Fibroblast of skin of right biceps (primary cell): ENCODE data around the gene UBE2E1.
"Not testable (repeated sequence)": the region's sequence is repeated elsewhere in the genome, so short reads cannot be mapped to it uniquely, and the experiment has no call there.

Source experiments
- DNase-seq: peaks from one replicate; pipeline ENCODE4 v3.0.0-alpha.2; 2013

The UBE2E1 gene

DNA sequence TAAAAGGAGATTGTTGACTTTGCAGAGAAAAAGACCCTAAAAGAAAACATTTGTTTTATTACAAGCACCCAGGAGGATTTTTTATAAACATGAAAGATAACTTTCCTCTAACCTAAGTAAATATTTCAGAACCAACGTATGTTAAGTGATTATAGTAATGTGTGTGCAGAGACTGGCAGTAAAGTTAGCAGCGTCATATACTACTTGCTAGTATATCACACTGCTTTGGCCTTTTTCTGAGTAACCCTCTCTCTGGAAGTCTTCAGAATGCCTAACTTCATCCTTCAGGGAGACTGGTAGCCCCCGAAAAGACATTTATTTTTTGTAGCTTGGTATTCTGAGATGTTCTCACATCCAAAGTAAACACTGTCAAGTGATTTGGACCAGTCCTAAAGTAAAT lies 17.9 kb downstream of the UBE2E1 start:
- DNase-seq: no peak

DNA sequence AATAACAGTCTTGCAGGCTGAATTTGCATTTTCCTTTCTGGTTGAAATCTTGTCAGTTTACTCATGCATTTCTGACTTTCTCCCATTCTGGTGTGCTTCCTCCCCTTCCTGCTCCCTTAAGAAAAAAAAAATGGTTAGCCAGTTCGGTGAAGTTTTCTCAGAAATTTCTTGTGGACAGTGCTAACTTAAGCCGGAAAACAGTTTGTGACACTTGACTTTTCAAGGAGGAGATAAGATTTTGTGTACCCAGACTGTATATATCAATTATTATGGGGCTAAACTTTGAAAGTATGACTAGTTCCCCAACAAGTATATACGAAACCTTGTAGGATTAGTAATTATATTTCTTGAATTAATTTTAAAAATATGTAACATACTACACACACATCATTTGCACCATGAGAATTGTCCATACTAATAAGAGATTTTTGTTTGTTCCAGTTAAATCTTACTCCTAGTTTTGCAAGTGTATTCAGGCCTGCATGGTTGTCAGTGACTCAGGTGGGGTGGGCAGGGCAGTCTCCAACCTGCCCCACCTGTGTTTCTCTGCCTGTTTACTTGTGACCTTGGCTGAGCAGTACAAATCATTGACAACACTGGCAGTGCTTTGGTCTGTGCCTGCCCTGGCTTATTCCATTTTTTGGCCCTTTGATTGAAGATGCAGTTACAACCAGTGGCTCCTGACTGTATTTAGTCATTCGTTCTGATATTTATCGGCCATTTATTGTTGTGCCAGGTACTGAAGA lies 19.1 kb downstream of the UBE2E1 start:
- DNase-seq: no peak

GRCh38 chr3:23825802-23826201 lies 20.0 kb downstream of the UBE2E1 start:
- no peak for DNase-seq

DNA sequence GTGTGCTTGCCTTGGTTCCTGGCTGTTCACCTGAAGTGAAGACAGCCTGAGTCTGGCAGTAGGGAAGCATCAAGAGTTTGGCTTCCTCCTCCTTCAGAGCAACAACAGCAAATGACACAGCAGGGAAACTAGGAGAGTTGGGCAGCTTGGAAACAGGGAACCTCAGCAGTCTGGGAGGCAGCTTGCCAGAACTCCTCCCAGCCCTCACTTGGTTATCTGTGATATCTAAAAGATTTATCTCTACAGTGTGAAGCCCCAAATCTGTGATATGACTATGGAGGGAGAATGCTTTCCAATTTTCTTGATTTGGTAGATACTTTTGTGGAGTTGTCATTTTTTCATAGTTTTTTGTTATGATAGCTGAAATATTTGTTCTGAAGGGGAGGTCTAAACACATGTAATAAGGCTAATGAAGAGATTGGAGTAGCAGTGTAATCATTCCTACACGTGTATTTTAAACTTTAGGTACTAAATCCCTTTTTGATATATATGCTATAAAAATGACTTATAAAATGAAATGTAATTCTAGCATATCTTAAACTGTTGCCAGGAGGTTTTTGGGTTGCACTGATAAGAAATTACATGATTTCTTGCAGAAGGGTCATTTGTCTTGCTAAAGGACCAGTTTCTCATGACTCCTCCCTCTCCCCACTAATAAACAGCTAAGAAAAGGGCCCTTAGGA lies 20.8 kb downstream of the UBE2E1 start:
- DNase-seq: no peak

GRCh38 chr3:23829242-23829934 lies 23.6 kb downstream of the UBE2E1 start:
- no peak for DNase-seq

GRCh38 chr3:23830869-23831484 lies 25.2 kb downstream of the UBE2E1 start:
- no peak for DNase-seq

DNA sequence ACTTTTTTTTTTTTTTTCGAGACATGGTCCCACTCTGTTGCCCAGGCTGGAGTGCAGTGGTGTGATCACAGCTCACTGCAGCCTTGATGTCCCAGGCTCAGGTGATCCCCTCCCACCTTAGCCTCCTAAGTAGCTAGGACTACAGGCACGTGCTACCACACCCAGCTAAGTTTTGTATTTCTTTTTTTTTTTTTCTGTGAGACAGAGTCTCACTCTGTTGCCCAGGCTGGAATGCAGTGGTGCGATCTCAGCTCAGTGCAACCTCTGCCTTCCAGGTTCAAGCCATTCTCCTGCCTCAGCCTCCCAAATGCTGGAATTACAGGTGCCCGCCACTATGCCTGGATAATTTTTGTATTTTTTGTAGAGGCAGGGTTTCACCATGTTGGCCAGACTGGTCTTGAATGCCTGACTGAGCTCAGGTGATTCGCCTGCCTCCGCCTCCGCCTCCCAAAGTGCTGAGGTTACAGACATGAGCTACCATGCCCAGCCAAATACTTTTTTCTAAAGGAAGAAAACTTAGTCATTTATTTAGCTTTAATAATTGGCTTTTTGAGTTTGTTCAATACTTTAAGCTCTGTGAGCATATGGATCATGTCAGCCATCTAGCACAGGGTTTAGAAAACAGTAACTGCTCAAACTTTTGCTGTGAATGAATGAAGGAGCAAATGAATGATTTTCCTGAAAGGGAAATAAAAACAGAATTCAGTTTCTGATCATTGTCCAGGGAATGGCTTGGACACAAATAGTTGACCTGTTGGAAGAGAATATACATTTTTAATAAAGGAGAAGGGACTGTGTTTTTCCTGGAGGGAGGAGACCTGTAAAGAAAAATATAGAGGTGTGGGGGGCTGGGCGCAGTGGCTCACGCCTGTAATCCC lies 26.0 kb downstream of the UBE2E1 start:
- no peak for DNase-seq

DNA sequence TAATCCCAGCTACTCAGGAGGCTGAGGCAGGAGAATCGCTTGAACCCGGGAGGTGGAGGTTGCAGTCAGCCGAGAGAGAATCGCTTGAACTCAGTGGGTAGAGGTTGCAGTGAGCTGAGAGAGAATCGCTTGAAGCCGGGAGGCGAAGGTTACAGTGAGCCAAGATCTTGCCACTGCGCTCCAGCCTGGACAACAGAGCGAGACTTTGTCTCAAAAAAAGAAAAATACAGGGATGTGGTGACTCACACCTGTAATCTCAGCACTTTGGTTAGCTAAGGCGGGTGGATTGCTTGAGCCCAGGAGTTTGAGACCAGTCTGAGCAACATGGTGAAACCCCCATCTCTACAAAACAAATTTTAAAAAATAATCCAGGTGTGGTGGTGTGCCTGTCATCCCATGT lies 26.8 kb downstream of the UBE2E1 start:
- DNase-seq: no peak

- DNase-seq: no peak
Observed at GRCh38 chr3:23834082-23834870, 28.5 kb downstream of the UBE2E1 start.

- no peak for DNase-seq
Observed at GRCh38 chr3:23835087-23835486, 29.3 kb downstream of the UBE2E1 start.

- no peak for DNase-seq
Observed at GRCh38 chr3:23835802-23836201, 30.0 kb downstream of the UBE2E1 start.

DNA sequence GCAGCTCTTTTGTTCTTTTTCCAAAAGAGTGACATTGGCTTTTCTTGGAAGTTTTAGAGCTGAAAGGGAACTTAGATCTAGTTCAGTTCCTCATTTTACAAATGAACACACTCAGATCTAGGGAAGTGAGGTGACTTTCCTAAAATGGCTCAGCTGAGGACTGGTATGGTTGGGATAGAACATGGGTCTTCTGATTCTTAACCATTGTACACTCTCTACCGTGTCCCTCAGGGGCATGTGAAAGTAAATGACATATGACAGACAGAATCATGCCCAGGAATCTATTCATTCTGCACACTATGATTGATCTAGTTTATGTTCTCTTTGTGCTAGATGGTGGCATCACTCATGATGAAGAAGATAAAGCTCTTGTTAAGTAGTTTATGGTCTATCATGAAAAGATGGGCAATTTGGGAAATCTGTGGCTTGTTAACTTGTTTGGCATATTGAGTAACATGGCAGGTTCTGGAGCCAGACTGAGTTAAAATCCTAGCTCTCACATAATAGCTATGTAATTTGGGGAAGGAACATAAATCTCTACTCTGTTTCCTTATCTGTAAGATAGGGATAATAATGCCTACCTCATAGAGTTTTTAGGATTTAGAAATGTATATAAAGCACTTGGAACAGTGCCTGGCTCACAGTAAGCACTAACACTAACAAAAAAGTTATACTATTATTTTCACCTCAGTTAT lies 30.9 kb downstream of the UBE2E1 start:
- DNase-seq: no peak

- DNase-seq: no peak
Observed at GRCh38 chr3:23837286-23837685, 31.5 kb downstream of the UBE2E1 start.

GRCh38 chr3:23837691-23838090 lies 31.9 kb downstream of the UBE2E1 start:
- DNase-seq: no peak

DNA sequence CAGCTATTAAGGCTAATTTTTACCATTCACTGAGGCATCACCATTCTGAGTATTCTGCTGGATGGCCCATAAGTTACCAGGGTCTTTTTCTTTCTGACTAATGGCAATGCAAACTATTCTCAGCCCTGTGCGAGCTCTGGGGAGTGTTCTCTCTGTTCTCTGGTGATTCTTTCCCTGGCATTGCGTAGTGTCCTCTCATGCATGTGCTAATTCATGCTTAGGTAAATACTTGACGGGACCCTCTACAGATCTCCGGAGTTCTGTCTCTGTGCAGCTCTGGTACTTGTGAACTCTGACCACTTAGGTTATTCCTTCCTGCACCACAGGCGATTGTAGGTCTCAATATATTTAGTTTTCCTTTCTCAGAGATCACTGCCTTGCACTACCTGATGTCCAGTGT lies 34.8 kb downstream of the UBE2E1 start:
- DNase-seq: no peak

DNA sequence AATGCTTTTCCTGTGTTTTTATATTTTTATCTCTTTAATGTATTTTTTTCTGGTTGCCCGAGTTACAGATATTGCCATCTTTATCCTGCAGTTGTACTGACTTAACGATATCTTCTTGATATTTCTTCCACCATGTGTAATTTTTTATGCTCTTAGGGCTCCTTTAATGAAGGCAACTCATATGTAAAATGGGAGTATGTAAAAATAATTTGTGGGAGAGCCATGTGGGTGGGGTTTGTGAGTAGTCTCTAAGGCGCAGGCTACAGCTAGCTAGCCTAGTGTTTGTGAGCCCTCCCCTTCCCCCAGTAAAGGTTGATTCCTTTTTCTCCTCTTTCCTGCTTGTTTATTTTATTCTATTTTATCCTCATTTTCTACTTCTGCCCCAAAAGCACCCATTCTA lies 38.1 kb downstream of the UBE2E1 start:
- no peak for DNase-seq

- no peak for DNase-seq
Observed at GRCh38 chr3:23845326-23846216, 39.8 kb downstream of the UBE2E1 start.

- not testable (repeated sequence) for DNase-seq
Observed at GRCh38 chr3:23849462-23849861, 43.7 kb downstream of the UBE2E1 start.

GRCh38 chr3:23856286-23856685 lies 50.5 kb downstream of the UBE2E1 start:
- peak; percentile 41 for DNase-seq
